Stomach (tissue), 9 donors: ENCODE measurements around the gene POLH. TPM values are rescaled to one million over a fixed set of nuclear protein-coding genes. Genes with fewer than 3 reads are reported as not detected.

Source experiments
- DNase-seq, 2 donors: peaks; one replicate each; pipeline versions ENCODE4 v3.0.0 to v3.0.0-alpha.2; 2013 to 2019
- H3K27ac ChIP-seq, 5 donors: fragments of 200-600 bp in 4 of 5; sonication (generic) in 4 of 5; one replicate each; pipeline ENCODE4 v1.5.1; 2013 to 2019; ENCODE audit warnings: mild to moderate bottlenecking in 1 of 5, moderate library complexity in 1 of 5
- H3K27me3 ChIP-seq, 3 donors: fragments of 200-600 bp; sonication (generic); one replicate each; pipeline ENCODE4 v1.5.1; 2017 to 2019; ENCODE audit warnings: mixed run types in 1 of 3
- H3K36me3 ChIP-seq, 4 donors: fragments of 200-600 bp; sonication (generic); 1 replicate in 3 of 4; 2 replicates in 1 of 4; pipeline ENCODE4 v1.5.1; 2016 to 2019
- H3K4me1 ChIP-seq, 4 donors: fragments of 200-600 bp; sonication (generic); one replicate each; pipeline ENCODE4 v1.5.1; 2016 to 2019
- H3K4me3 ChIP-seq, 4 donors: fragments of 200-600 bp; sonication (generic) in 3 of 4; one replicate each; pipeline ENCODE4 v1.5.1; 2016 to 2019; ENCODE audit warnings: mild to moderate bottlenecking in 1 of 4
- H3K9me3 ChIP-seq, 4 donors: fragments of 200-600 bp; sonication (generic); one replicate each; pipeline ENCODE4 v1.5.1; 2016 to 2019
- CTCF ChIP-seq, 7 experiments: fragments of 450-650 bp in 4 of 7; fragments of 200-600 bp in 3 of 7; sonication (generic) in 3 of 7; IDR thresholded peaks; one replicate each; pipeline ENCODE4 v1.5.1; 2016 to 2019; ENCODE audit warnings: antibody characterized with exemption in 7 of 7, control low read depth in 2 of 7, mild to moderate bottlenecking in 1 of 7
- EP300 ChIP-seq: sonication (generic); formaldehyde crosslinking; IDR thresholded peaks from one replicate; pipeline ENCODE4 v1.6.1; 2017; ENCODE audit warnings: antibody characterized with exemption
- POLR2A ChIP-seq, 4 donors: fragments of 450-650 bp; IDR thresholded peaks; one replicate each; pipeline ENCODE4 v1.6.1; 2016; ENCODE audit warnings: antibody characterized with exemption in 4 of 4, control low read depth in 2 of 4, mild to moderate bottlenecking in 1 of 4, moderate library complexity in 1 of 4
- POLR2AphosphoS5 ChIP-seq, 3 donors: sonication (generic); formaldehyde crosslinking; IDR thresholded peaks; one replicate each; pipeline ENCODE4 v1.6.1; 2016; ENCODE audit warnings: antibody characterized with exemption in 3 of 3
- WGBS, 5 donors: extraction: QIAGEN DNeasy Blood & Tissue Kit in 3 of 5; methylation state at CpG; one replicate each; pipeline versions ENCODE4 v1.1.5 to v1.1.7; 2013 to 2018; 5-methylcytosine and 5-hydroxymethylcytosine counted together
- intact Hi-C: fragments of 100-400 bp; cut with DNase I; formaldehyde crosslinking; loops from one replicate; pipeline ENCODE4 v1.15.1; 2023; ENCODE audit warnings: low total_unique reads
- polyA plus RNA-seq, 3 donors: library from polyadenylated mRNA; stranded (reverse); fragments of 200-250 nt; gene quantifications; one replicate each; pipeline ENCODE4 v1.2.3, GENCODE V29; 2013
- total RNA-seq, 5 donors: library from RNA; depleted of rRNA; stranded (reverse); fragments of >200 nt; gene quantifications; one replicate each; pipeline versions ENCODE4 v1.1.0 to v1.2.3, GENCODE V29; 2014 to 2016
- donor health status: healthy with polysubstance abuse.
- donor health status: Bipolar disorder and iron deficiency.
- donor health status: healthy.

Gene POLH
- total and polyA plus RNA-seq, 8 donors, result 1.8 to 47.8 (median 6.8) TPM

GRCh38 chr6:43593938-43594337 lies 18.0 kb downstream of the POLH start:
- Histone ChIP-seq H3K4me1 (no peaks in the 10 kb centered on the region), H3K27ac (no peak overlapping the region), H3K36me3 (peaks cover 6 to 79% (median 55%) of the 10 kb centered on the region in 4 donors), H3K4me3 (no peak overlapping the region), H3K27me3 (no peaks in the 10 kb centered on the region), H3K9me3 (no peaks in the 10 kb centered on the region)
- intact Hi-C loops, result no loop called here
- TF ChIP-seq POLR2AphosphoS5 (IDR thresholded peaks at IDR 0.05) (no peak), EP300 (no peak), CTCF (IDR thresholded peaks at IDR 0.05) (no peak), POLR2A (IDR thresholded peaks at IDR 0.05) (no peak)
- DNase-seq, result no peak
- 41 to 69% (median 59%) methylated on average over 1 of the region's 1 CpG for WGBS, 5 donors

GRCh38 chr6:43600595-43600994 lies 24.6 kb downstream of the POLH start:
- 92 to 97% (median 94%) methylated on average over 2 of the region's 2 CpGs for WGBS, 5 donors
- peaks cover 15 to 84% (median 73%) of the 10 kb centered on the region in 4 donors for H3K36me3 ChIP-seq
- intact Hi-C loops, result no loop called here
- no peak overlapping the region for H3K27ac ChIP-seq
- no peaks in the 10 kb centered on the region for H3K4me1 ChIP-seq
- no peak overlapping the region for H3K4me3 ChIP-seq
- DNase-seq, result no peak
- no peaks in the 10 kb centered on the region for H3K9me3 ChIP-seq
- TF ChIP-seq CTCF (IDR thresholded peaks at IDR 0.05) (no peak), EP300 (no peak)
- H3K27me3 ChIP-seq, result no peaks in the 10 kb centered on the region

GRCh38 chr6:43604174-43604573 lies 28.2 kb downstream of the POLH start:
- peaks cover 0 to 13% (median 0%) of the 10 kb centered on the region in 4 donors for H3K4me1 ChIP-seq
- H3K9me3 ChIP-seq, result no peaks in the 10 kb centered on the region
- H3K27ac ChIP-seq, result no peak overlapping the region
- no peak for DNase-seq
- H3K36me3 ChIP-seq, result peaks cover 22 to 83% (median 70%) of the 10 kb centered on the region in 4 donors
- 91 to 100% (median 94%) methylated on average over 2 of the region's 2 CpGs for WGBS, 5 donors
- intact Hi-C loops, result no loop called here
- TF ChIP-seq CTCF (IDR thresholded peaks at IDR 0.05) (no peak), POLR2AphosphoS5 (IDR thresholded peaks at IDR 0.05) (no peak), POLR2A (IDR thresholded peaks at IDR 0.05) (no peak), EP300 (no peak)
- no peaks in the 10 kb centered on the region for H3K27me3 ChIP-seq
- H3K4me3 ChIP-seq, result no peak overlapping the region

- no peak for DNase-seq
- intact Hi-C loops, result no loop called here
- Histone ChIP-seq H3K36me3 (peaks cover 29 to 79% (median 71%) of the 10 kb centered on the region in 4 donors), H3K9me3 (no peaks in the 10 kb centered on the region), H3K27ac (no peak overlapping the region), H3K4me3 (no peak overlapping the region), H3K27me3 (no peaks in the 10 kb centered on the region), H3K4me1 (peaks cover 0 to 13% (median 0%) of the 10 kb centered on the region in 4 donors)
- TF ChIP-seq CTCF (IDR thresholded peaks at IDR 0.05) (no peak), EP300 (no peak), POLR2AphosphoS5 (IDR thresholded peaks at IDR 0.05) (no peak), POLR2A (IDR thresholded peaks at IDR 0.05) (no peak)
- 84 to 95% (median 92%) methylated on average over 2 of the region's 2 CpGs for WGBS, 5 donors
These were observed 30.0 kb downstream of the POLH start for GRCh38 chr6:43606019-43606418.
